IPS-NIHi7 (cell line): Measurements from ENCODE around the gene ARVCF.
A peak's percentile ranks its signal among the peaks of the same experiment; 100 is the strongest.

Source experiments
- DNase-seq: peaks from one replicate; pipeline ENCODE4 v3.0.0; 2012; ENCODE audit warnings: mixed read lengths; ENCODE audit errors: extremely low spot score

The ARVCF gene

GRCh38 chr22:20016734-20017621 lies at the start of gene ARVCF:
ARVCF (minus strand) TSS chr22:20016823; CDS start chr22:19990794, 26,029 bp downstream.
- DNase-seq: peak; percentile 98

- no peak for DNase-seq
Measured at GRCh38 chr22:20065896-20066616, 49.4 kb upstream of the ARVCF start.

GRCh38 chr22:20064545-20065262 lies 48.1 kb upstream of the ARVCF start:
- no peak for DNase-seq

- DNase-seq: no peak
Measured at GRCh38 chr22:20064140-20064480, 47.5 kb upstream of the ARVCF start.

GRCh38 chr22:20063271-20064139 lies 46.9 kb upstream of the ARVCF start:
- DNase-seq: no peak

- no peak for DNase-seq
Measured at GRCh38 chr22:20062766-20063083, 46.1 kb upstream of the ARVCF start.

GRCh38 chr22:20062043-20062765 lies 45.6 kb upstream of the ARVCF start:
- DNase-seq: no peak

- no peak for DNase-seq
Measured at GRCh38 chr22:20061481-20061861, 44.8 kb upstream of the ARVCF start.

- peak; percentile 57 for DNase-seq
Measured at GRCh38 chr22:20060700-20061480, 44.3 kb upstream of the ARVCF start.

GRCh38 chr22:20058989-20059770 lies 42.6 kb upstream of the ARVCF start:
- DNase-seq: no peak

GRCh38 chr22:20057596-20058268 lies 41.1 kb upstream of the ARVCF start:
- DNase-seq: no peak

- no peak for DNase-seq
Measured at GRCh38 chr22:20056696-20057386, 40.2 kb upstream of the ARVCF start.

- no peak for DNase-seq
Measured at GRCh38 chr22:20056161-20056560, 39.5 kb upstream of the ARVCF start.

GRCh38 chr22:20055654-20056053 lies 39.0 kb upstream of the ARVCF start:
- DNase-seq: no peak

- DNase-seq: no peak
Measured at GRCh38 chr22:20055144-20055543, 38.5 kb upstream of the ARVCF start.

GRCh38 chr22:20054485-20054884 lies 37.9 kb upstream of the ARVCF start:
- DNase-seq: no peak

GRCh38 chr22:20054034-20054427 lies 37.4 kb upstream of the ARVCF start:
- DNase-seq: no peak

- DNase-seq: no peak
Measured at GRCh38 chr22:20053407-20054033, 36.9 kb upstream of the ARVCF start.
